Chondrocyte (in vitro differentiated cells): Measurements from ENCODE around the gene NBAS. TPM values are rescaled to one million over a fixed set of nuclear protein-coding genes. Genes with fewer than 3 reads are reported as not detected.

Experiments used
- DNase-seq: peaks from one replicate; pipeline ENCODE4 v3.0.0; 2021; ENCODE audit warnings: mixed read lengths, low spot score
- H3K27ac Mint-ChIP-seq: one replicate; pipeline ENCODE4 v1.8.0; 2021; ENCODE audit warnings: mild to moderate bottlenecking, moderate library complexity, mixed read lengths; ENCODE audit not compliant: unreplicated experiment
- H3K27me3 Mint-ChIP-seq: 2 replicates; pipeline ENCODE4 v1.8.0; 2021; ENCODE audit warnings: low read depth, mixed read lengths
- H3K36me3 Mint-ChIP-seq: 2 replicates; pipeline ENCODE4 v1.8.0; 2021; ENCODE audit warnings: low read depth, mixed read lengths
- H3K4me1 Mint-ChIP-seq: 2 replicates; pipeline ENCODE4 v1.8.0; 2021; ENCODE audit warnings: low read depth, mild to moderate bottlenecking, mixed read lengths
- H3K4me3 Mint-ChIP-seq: one replicate; pipeline ENCODE4 v1.8.0; 2021; ENCODE audit warnings: mild to moderate bottlenecking, moderate library complexity, mixed read lengths; ENCODE audit not compliant: unreplicated experiment
- H3K9me3 Mint-ChIP-seq: 2 replicates; pipeline ENCODE4 v1.8.0; 2021; ENCODE audit warnings: low read depth, mixed read lengths
- total RNA-seq: library from RNA; stranded (reverse); gene quantifications from 3 replicates; pipeline ENCODE4 v1.2.1, GENCODE V29; 2021
- TF ChIP-seq, protein P1 (sequence below): fragments of 200-600 bp; sonication (generic); IDR thresholded peaks from 2 replicates; pipeline ENCODE4 v1.5.0; 2021; ENCODE audit warnings: antibody characterized with exemption, mild to moderate bottlenecking, moderate library complexity

The NBAS gene
- total RNA-seq, 1 donor from 2014 or later, result 47.6 TPM

DNA sequence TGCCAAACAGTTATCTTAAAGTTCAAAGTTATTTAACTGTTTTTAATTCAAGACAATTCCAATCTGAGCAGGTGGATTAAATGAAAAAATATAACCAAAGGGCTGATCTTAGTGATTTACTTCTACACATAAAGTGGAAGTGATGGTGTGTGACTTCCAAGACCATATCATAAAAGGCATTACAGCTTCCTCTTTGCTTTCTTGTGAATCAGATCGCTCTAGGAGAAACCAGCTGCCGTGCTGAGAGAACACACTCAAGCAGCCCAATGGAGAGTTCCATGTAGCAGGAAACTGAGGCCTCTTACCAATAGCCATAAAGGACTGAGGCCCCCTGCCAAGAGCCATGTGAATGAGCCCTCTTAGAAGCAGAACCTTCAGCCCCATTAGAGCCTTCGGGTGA lies 197.4 kb downstream of the NBAS start:
- Mint-ChIP-seq H3K4me3 (no peak overlapping the region), H3K27ac (no peak overlapping the region), H3K36me3 (peaks cover 3% of the 10 kb centered on the region), H3K4me1 (peaks cover 21% of the 10 kb centered on the region), H3K27me3 (no peaks in the 10 kb centered on the region), H3K9me3 (no peaks in the 10 kb centered on the region)
- DNase-seq, result no peak
- TF ChIP-seq, protein P1, sequence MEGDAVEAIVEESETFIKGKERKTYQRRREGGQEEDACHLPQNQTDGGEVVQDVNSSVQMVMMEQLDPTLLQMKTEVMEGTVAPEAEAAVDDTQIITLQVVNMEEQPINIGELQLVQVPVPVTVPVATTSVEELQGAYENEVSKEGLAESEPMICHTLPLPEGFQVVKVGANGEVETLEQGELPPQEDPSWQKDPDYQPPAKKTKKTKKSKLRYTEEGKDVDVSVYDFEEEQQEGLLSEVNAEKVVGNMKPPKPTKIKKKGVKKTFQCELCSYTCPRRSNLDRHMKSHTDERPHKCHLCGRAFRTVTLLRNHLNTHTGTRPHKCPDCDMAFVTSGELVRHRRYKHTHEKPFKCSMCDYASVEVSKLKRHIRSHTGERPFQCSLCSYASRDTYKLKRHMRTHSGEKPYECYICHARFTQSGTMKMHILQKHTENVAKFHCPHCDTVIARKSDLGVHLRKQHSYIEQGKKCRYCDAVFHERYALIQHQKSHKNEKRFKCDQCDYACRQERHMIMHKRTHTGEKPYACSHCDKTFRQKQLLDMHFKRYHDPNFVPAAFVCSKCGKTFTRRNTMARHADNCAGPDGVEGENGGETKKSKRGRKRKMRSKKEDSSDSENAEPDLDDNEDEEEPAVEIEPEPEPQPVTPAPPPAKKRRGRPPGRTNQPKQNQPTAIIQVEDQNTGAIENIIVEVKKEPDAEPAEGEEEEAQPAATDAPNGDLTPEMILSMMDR, result no peak

DNA sequence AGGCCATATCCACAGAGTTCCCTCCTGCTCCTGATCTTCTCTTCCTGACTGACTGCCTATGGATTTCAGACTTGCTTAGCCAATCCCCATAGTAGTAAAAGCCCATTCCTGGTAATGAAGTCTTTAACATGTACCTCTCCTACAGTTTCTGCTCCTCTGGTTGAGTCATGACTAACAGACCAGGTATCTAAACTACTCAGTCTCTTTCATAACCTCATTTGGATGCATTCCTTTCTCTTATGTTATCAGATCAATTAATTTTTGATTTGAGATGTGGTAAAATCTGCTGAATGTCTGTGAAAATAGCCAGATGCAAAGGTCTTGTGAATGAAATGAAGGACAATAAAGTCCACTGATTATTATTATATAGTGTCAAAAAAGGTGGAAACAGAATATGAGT lies 198.0 kb downstream of the NBAS start:
- TF ChIP-seq, protein P1, result no peak
- Mint-ChIP-seq H3K27ac (no peak overlapping the region), H3K4me1 (peaks cover 22% of the 10 kb centered on the region), H3K36me3 (peaks cover 3% of the 10 kb centered on the region), H3K27me3 (no peaks in the 10 kb centered on the region), H3K9me3 (no peaks in the 10 kb centered on the region), H3K4me3 (no peak overlapping the region)
- DNase-seq, result no peak

DNA sequence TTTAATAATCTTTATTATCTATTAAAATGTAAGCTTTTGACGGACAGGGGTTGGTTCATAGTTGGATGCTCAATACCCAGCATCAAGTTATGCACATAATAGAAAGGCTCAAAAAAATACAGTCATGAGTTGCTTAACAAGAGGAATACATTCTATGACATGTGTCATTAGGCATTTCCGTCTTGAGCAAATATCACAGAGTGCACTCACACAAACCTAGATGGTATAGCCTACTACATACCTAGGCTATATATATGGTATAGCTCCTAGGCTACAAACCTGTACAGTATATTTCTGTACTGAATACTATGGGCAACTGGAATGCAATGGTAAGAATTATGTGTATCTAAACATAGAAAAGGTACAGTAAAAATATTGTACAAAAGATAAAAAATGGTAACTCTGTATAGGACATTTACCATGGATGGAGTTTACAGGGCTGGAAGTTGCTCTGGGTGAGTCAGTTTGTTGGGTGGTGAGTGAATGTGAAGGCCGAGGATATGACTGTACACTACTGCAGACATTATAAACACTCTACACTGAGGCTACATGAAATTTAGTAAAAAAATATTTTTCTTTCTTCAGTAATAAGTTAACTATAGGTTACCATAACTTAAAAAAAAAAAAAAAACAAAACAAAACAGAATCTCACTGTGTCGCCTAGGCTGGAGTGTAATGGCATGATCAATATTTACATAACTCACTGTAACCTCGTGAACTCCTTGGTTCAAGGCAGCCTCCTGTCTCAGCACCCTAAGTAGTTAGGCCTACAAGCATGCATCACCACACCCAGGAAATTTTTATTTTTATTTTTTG lies 201.2 kb downstream of the NBAS start:
- no peaks in the 10 kb centered on the region for H3K9me3 Mint-ChIP-seq
- peak overlapping the region; percentile 74 for H3K27ac Mint-ChIP-seq
- TF ChIP-seq, protein P1, result no peak
- peaks cover 20% of the 10 kb centered on the region for H3K4me1 Mint-ChIP-seq
- H3K27me3 Mint-ChIP-seq, result no peaks in the 10 kb centered on the region
- H3K4me3 Mint-ChIP-seq, result no peak overlapping the region
- DNase-seq, result no peak
- peaks cover 12% of the 10 kb centered on the region for H3K36me3 Mint-ChIP-seq

DNA sequence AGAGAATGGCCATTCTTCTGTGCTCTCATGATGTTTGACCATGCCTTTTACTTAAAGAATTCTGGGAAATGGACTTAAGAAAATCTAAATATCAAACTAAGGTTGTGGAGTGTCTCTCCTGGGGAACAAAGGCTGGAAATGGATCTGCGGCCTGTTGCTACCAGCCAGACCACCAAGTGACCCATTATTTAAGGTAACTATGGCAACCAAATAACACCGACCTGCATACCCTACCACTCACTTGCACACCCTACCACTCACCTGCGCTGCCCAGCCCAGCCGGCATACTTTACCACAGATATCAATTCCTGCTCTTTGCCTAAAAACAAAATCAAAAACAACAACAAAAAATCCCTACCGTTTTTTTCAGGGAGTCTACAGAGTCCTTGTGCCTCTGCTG lies 203.2 kb downstream of the NBAS start:
- H3K9me3 Mint-ChIP-seq, result no peaks in the 10 kb centered on the region
- H3K27ac Mint-ChIP-seq, result no peak overlapping the region
- H3K4me1 Mint-ChIP-seq, result peaks cover 20% of the 10 kb centered on the region
- TF ChIP-seq, protein P1, result no peak
- H3K36me3 Mint-ChIP-seq, result peaks cover 15% of the 10 kb centered on the region
- DNase-seq, result no peak
- H3K4me3 Mint-ChIP-seq, result no peak overlapping the region
- H3K27me3 Mint-ChIP-seq, result no peaks in the 10 kb centered on the region

DNA sequence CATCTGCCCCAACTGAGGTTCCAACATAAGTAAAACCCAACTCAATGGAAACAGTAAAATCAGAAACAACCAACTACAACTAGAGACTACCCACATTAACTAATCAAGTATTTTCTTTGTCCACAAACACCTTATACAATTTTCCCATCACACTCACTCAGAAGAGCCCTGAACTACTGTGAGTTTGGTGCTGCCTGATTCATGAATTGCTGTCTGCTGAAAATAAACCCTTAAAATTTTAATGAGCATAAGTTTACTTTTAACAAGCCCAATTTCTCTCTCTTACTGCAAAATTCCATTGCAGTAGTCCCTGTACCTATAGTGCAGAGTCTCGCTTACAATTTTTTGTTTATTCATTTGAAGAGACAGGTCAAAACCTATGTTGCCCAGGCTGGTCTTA lies 203.9 kb downstream of the NBAS start:
- TF ChIP-seq, protein P1, result no peak
- H3K4me3 Mint-ChIP-seq, result no peak overlapping the region

More for the DNA sequence above, 203.9 kb downstream of the NBAS start:
- peaks cover 19% of the 10 kb centered on the region for H3K36me3 Mint-ChIP-seq
- H3K4me1 Mint-ChIP-seq, result peaks cover 20% of the 10 kb centered on the region
- H3K27ac Mint-ChIP-seq, result no peak overlapping the region
- H3K27me3 Mint-ChIP-seq, result no peaks in the 10 kb centered on the region
- no peaks in the 10 kb centered on the region for H3K9me3 Mint-ChIP-seq
- no peak for DNase-seq
